K562 (cell line): ENCODE results near the gene OR8A1. TPM values are rescaled to one million over a fixed set of nuclear protein-coding genes. Genes with fewer than 3 reads are reported as not detected.

ENCODE experiments used
- JUNB ChIP-seq: fragments of 450-650 bp; formaldehyde crosslinking; conservative IDR thresholded peaks from 2 replicates; pipeline ENCODE4 v1.4.0; 2020; ENCODE audit warnings: mild to moderate bottlenecking
- JUND ChIP-seq, 2 experiments: IDR thresholded peaks; 2 replicates in 1 of 2; 3 replicates in 1 of 2; pipeline ENCODE4 v1.6.1; 2011; ENCODE audit warnings: borderline replicate concordance in 2 of 2, low read depth in 2 of 2, low read length in 2 of 2, improper control_type of control experiment in 1 of 2, missing biosample characterization in 1 of 2, missing genetic modification characterization in 1 of 2, missing genetic modification reagents in 1 of 2
- MGA ChIP-seq: fragments of 450-650 bp; IDR thresholded peaks from 2 replicates; pipeline ENCODE4 v1.6.1; 2016; ENCODE audit warnings: mild to moderate bottlenecking, moderate library complexity
- RB1 ChIP-seq: fragments of 450-650 bp; IDR thresholded peaks from 2 replicates; pipeline ENCODE4 v1.6.1; 2017; ENCODE audit warnings: low read depth, mild to moderate bottlenecking
- REST ChIP-seq, 2 experiments: fragments of 450-650 bp; formaldehyde crosslinking in 1 of 2; IDR thresholded peaks; 2 replicates each; pipeline versions ENCODE4 v1.4.0 to v1.6.1; 2014 to 2020; ENCODE audit warnings: mild to moderate bottlenecking in 2 of 2, borderline replicate concordance in 1 of 2, low read depth in 1 of 2
- ZBTB12 ChIP-seq: fragments of 250-450 bp; sonication (Bioruptor Pico); IDR thresholded peaks from 2 replicates; pipeline ENCODE4 v1.4.0; 2020
- polyA plus RNA-seq, 8 experiments: library from polyadenylated mRNA; depleted of rRNA in 4 of 8; stranded (reverse) in 5 of 8; unstranded in 3 of 8; fragments of >200 nt; fragmentation: Nextera tagmentation in 2 of 8; fragmentation: Illumina TruSeq in 1 of 8; extraction: Ambion mirVana in 2 of 8; extraction: Trizol in 1 of 8; gene quantifications; 2 replicates each; pipeline versions ENCODE4 v1.2.1 to v1.2.3, GENCODE V29; 2011 to 2014; ENCODE audit warnings: inconsistent platforms in 1 of 8, missing spikeins in 1 of 8
- total RNA-seq, 7 experiments: library from RNA; depleted of rRNA in 6 of 7; stranded (reverse); fragments of >200 nt in 6 of 7; fragmentation: Illumina TruSeq in 2 of 7; extraction: Trizol in 2 of 7; gene quantifications; 2 replicates each; pipeline versions ENCODE4 v1.2.1 to v1.2.3, GENCODE V29; 2011 to 2021; ENCODE audit warnings: low replicate concordance in 1 of 7

The OR8A1 gene
- total and polyA plus RNA-seq, 9 of the 15 experiments (the other 6 are each of a cell fraction or from before 2014, with no cell fraction given) = 0.27 to 2.7 (median 1.4) TPM

GRCh38 chr11:124536520-124536919 lies 33.3 kb upstream of the OR8A1 start (continued):
- no peak for TF ChIP-seq JUND (IDR thresholded peaks at IDR 0.05; ENCODE audit: borderline replicate concordance, low read depth, low read length)
- peak; percentile 41; the same call in 1 of the 3 replicates for TF ChIP-seq JUND (tag; IDR thresholded peaks at IDR 0.05; ENCODE audit: borderline replicate concordance, low read depth, low read length)
- TF ChIP-seq ZBTB12 (CRISPR knock-in tag) = no peak
- no peak for TF ChIP-seq JUNB (CRISPR knock-in tag)
- TF ChIP-seq REST (IDR thresholded peaks at IDR 0.05; ENCODE audit: borderline replicate concordance) = no peak
- no peak for TF ChIP-seq REST (CRISPR knock-in tag; IDR thresholded peaks at IDR 0.05; ENCODE audit: low read depth)
- TF ChIP-seq RB1 = no peak
- no peak for TF ChIP-seq MGA
